Measurements from ENCODE around the gene ACTR8.

The ACTR8 gene

DNA sequence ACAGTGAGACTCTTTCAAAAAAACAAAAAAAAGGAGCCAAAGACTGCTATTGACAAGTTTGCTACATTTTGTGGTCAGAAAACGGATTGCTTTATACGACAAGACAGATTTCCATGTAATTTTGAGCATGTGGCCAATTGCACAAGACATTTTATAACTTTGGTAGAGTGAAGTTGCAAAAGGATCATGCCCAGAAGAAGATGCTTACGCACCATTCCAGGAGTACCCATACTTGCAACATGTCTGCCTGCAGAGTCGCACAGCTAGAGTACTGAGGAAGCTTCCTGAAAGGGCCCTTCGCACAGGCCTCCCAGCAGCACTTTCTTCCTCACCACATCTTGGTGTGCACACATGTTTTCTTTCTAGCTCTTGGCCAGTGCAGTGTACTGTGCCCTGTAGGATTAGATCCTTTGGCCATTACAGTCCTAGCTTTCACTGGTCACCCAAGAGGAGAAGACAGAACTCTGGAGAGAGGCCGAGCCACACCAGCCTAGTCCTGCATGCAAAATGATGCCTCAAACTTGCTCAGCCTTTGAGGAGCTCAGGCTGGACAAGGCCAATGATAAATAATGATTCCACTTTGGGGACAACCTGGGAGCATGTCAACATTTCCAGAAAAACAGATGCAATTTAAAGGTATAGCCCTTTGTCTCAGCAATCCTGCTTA lies 47.4 kb downstream of the ACTR8 start:
- DNase-seq (ENCODE audit: low spot score): no peak

DNA sequence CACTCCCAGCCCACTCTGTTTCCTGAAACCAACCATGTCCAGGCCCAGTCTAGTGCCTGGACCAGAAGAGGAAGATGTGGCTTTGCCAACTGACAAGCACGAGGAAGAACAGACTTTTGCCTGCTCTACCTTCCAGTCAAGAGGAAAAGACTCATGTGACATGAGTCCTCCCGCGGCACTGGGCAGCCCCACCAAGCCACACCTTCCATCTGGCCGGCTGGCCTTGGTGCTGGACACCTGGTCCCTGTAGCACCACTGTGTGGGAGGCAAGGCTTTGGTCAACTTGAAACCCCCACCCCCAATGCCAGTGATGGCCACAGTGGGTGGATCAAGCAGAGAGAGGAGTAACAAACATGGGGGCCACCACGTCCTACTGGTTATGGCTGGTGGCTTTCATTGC lies 48.3 kb downstream of the ACTR8 start:
- DNase-seq (ENCODE audit: low spot score): no peak

DNA sequence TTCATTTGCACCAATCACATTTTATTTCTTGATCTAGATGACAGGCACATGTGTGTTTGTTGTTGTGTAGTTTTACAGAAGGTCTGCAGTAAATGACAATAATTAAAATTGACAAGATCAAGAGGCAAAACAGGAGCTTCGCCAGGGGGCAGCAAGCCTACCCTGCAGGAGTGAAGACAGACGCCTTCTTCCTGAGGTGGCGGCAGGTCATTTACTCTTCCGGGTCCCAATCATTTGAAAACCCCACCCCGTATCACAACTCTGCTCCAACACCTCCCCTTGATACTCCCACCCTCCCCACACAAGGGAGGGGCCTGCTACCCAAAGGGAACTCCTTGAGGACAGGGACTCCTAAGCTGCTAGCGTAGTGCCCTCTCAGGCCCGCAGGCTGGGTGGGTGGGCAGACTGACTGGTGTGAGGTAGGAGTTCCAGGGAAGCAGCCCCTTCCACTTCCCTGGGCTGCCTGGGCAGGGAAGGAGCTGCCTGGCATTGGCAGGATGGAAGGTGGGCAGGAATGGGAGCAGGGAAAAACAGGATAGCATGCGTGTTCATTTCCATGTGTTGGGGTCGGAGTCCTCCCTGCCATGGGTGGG lies 48.8 kb downstream of the ACTR8 start:
- no peak for DNase-seq (ENCODE audit: low spot score)

DNA sequence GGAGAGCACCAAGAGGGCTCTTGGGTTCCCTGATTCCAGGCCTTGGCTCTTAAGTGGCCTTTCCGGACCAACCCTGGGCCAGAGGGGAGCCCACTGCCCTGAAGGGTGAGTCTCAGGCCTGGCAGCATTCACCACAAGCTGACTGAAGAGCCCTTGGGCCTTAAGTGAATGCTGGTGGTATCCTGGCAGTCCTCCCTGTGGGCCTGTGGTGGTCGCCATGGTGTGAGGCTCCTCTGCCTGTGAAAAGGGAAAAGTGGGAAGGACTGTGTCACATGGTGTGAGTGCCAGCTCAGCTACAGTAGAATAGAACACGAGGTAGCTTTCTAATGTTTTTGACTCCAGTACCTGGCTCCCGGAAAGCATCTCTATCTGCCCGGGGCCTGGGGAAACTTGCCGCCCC lies 51.0 kb downstream of the ACTR8 start:
- no peak for DNase-seq (ENCODE audit: low spot score)

DNA sequence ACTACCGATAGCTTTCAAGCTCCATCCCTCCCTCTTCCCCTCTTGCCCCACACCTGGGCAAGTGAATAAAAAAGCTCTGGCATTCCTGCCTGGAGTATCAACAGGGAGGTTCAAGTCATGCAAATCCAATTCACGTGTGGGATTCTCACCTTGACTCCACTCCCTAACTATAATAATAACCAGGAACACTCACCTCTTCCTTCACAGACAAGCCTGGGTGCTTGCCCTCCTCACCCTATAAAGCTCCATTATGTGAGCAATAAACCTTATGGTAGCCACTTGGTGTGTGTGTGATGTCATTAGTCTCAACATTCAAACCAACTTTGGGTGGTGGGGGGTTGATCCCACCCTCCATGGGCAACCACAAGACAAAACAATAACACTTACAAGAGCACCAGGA lies 52.3 kb downstream of the ACTR8 start:
- no peak for DNase-seq (ENCODE audit: low spot score)

DNA sequence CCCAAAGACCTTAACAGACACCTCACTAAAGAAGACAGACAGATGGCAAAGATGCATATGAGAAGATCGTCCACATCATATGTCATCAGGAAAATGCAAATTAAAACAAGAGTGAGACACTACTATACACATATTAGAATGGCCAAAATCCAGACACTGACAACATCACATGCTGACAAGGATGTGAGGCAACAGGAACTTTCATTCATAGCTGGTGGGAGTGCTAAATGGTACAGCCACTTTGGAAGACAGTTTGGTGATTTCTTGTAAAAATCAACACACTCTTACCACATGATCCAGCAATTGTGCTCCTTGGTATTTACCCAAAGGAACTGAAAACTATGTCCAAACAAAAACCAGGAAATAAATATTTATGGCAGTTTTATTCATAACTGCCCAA lies 53.4 kb downstream of the ACTR8 start:
- no peak for DNase-seq (ENCODE audit: low spot score)

DNA sequence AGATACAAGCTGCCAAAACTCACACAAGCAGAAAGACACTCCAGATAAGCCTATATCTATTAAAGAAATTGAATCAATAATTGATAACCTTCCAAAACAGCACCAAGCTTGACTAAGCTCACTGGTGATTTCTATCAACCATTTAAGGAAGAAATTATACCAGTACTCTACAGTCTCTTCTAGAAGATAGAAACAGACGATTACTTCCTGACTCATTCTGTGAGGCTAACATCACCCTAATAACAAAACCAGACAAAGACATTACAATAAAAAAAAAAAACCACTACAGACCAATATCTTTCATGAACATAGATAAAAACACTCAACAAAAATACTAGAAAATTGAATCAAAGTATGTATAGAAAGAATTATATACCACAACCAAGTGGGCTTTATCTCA lies 55.9 kb downstream of the ACTR8 start:
- no peak for DNase-seq (ENCODE audit: low spot score)

DNA sequence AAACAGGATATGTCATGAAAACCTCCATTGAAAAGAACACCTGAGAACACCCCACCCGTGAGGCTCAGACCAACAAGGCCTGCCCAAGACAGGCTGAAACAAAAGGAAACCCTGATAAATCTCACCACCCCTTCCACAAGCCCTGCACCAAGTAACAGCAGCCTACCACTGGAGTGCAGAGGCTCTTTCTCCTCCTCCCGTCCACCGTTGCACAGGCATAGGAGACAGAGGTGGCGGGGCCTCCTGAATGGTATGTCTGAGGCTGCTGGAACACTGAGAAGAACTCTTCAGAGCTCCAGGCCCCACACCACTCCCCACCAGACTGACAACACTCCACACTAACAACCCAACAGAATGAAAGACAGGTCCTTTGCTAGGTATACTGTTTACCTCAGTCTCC lies 57.2 kb downstream of the ACTR8 start:
- DNase-seq (ENCODE audit: low spot score): no peak

DNA sequence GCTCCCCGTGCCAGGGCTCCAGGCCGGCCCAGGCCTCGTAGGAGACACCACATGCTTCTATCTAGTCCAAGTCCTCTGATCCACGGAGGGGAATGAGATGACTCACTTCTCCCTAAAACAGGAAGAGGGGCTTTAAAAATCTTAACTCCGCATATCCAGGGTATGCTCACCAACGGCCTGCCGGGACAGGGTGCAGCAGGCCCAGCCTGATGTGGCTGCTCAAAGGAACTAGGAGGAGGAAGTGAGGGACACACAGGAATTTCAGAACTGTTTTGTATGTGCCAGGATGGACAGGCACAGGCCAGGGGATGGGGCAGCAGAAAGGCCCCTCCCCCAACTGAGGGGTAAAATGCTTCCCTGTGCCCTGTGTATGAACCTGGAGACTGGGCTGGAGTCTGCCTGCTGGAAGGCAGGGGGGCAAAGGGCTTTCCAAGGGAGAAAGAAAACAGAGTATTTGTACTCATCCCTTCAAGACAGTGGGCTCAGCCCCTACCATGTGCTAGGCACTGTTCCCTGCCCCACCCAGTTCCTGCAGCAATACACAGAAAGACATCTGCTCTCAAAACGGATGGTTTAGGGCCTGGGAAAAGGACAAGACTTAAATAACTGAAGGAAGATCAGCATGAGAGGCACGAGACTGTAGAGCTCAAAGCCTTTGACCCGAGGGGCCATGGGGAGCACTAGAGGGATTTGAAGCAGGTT lies 57.8 kb downstream of the ACTR8 start:
- DNase-seq (ENCODE audit: low spot score): no peak

DNA sequence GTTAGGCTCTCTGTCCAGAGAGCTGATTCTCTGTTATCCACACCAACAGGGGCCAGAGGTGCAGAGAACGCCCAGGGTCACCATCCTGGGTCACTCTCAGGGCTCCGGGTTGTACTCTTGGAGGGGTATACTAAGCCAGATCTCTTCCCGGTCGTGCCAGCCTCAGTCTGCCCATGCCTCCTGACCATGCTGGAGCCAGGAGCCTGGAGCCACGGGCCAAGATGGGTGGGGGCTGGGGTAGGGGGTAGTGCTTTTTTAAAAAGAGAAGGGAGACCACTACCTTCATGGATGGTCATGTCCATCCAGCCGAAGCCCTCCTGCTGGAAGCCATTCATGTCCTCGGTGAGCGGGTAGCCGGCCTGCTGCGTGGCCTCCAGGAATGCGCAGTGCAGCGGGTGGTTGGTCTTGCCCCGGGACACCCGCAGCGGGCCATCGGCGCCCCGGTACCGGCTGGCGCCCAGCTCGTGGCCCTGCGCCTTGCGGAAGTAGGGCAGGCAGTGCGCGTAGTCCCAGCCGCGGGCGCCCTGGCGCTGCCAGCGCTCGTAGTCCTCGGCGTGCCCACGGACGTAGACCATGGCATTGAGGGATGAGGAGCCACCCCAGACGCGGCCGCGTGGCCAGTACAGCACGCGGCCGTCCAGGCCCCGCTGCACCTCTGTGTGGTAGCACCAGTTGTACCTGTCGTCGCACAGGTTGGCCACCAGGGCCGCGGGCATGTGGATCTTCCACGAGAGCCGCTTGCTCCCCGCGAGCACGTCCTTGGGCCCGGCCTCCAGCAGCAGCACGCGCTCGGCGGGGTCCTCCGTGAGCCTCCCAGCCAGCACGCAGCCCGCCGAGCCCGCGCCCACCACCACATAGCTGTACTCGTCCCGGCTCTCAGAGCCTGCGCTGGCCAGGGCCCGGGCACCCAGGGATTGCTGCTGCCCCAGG lies 58.7 kb downstream of the ACTR8 start:
- peak; percentile 55 for DNase-seq (ENCODE audit: low spot score)

DNA sequence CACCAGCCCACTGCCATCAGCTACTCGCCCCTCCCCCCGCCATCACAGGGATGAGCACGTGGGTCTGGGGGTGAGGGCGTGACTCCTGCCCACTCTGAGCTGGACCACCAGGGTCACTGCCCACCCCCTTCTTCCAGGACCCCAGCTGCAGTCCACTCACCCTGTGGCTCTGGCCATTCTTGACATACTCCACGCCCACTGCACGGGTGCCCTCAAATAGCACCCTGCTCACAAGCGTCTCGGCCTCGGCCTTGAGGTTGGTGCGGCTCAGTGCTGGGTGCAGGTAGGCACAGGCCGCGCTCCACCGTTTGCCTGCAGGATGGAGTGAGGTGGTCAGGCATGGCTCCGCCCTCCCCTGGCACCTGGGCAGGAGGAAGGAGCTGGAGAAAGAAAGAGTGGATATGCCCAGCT lies 59.6 kb downstream of the ACTR8 start:
- no peak for DNase-seq (ENCODE audit: low spot score)

DNA sequence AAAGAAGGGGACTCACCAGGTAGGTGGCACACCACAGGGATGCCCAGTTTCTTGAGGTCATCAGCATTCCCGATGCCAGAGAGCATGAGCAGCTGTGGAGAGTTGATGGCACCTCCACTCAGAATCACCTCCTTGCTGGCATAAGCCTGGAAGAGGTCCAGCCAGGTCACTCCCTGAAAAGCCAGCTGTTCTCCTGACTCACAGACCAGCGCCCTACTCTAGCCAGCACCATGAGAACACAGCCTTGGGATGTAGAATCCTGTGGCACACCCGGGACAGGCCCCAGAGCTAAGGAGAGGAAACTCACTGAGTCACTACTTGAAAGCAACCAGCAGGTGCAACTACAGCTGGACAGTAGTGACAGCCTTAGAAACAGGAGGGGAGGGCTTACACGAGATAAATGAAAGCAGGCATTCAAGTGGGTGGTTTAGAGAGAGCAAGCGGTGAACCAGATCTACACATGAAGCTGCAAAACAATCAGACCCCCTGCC lies 60.3 kb downstream of the ACTR8 start:
- DNase-seq (ENCODE audit: low spot score): no peak

DNA sequence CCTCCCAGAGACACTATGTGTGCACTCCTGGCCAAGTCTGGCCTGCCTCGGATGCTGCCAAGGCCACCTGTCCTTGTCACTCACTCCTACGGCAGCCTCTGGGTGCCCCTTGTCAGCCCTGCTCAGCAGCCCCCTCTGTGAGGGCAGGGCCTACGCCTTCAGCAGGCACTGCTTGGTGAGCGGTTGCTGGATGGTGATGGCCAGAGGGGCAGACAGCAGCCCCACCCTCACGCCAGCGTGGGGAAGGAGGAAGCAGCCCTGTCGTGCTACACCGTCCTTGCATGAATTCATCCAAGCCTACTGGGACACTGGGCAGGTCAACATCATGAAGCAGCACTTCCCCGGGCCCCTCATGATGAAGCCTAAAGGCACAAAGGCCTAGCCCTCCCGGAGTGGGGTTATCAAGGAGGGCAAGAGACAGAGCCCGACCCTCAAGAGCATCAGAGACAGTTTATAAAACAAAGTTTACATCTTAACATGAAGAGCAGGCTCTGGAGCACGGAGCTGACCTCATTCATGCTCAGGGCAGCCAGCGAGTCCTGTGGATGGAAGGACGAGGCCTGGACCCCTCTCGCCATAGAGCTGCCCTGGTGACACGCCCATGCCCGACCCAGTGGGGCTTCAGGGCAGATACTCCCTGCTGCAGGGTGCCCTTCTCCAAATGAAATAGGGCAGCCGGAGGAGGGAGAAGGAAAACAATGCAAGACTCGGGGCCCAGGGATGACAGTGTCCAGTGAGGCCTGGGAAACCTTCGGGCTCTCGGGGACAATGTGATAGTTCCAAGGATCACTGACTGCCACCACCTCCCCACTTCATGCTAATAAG lies 61.0 kb downstream of the ACTR8 start:
- DNase-seq (ENCODE audit: low spot score): no peak

DNA sequence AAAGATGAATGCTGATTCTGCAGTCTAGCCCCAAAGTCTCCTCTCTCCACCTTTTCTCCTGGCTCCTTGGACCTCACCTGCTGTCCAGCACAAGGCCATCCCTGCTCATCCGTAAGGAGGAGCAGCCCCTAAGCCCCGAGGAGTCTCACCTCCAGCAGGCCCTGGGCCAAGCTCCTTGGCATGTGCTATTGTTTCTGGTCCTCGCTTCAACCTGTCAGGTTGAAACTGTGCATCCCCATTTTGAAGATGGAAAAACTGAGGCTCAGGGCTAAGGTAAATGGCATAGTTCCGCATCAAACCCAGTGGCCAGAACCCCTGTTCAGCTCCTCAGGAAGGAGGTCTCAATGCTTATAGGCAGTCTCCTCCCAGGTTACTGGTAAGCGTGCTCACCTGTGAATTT lies 61.9 kb downstream of the ACTR8 start:
- no peak for DNase-seq (ENCODE audit: low spot score)

DNA sequence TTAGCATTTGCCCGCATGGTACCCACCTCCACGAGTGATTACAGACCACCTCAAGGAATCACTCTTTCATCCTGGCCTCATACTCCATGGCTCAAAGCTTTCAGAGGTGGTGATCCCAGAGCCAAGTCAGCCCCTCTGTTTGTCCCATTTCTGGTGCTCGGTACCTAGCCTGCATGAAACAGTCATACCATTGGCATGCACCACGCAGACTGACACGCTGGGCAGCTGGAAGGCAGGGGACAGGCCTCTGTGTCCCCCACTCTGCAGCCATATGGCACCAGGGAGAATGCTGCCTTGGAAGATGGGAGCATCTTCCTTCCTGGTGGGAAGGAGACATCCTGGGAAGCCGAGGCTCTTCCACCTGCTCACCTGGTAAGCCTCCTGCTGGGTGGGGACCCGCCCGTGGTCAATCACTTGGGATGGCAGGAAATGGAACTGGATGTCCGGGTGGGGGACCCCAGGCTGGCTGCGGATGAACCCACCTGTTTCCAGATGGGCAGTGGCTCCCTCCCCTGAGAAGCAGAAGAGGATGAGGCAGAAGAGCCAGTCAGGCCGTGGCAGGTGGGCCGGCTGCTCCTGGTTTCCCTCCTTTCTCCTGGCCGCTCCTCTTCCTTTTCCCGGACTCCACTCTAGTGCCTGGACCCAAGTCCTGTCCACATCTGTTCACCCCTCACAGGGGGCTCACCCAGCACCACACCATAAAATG lies 62.6 kb downstream of the ACTR8 start:
- DNase-seq (ENCODE audit: low spot score): no peak

DNA sequence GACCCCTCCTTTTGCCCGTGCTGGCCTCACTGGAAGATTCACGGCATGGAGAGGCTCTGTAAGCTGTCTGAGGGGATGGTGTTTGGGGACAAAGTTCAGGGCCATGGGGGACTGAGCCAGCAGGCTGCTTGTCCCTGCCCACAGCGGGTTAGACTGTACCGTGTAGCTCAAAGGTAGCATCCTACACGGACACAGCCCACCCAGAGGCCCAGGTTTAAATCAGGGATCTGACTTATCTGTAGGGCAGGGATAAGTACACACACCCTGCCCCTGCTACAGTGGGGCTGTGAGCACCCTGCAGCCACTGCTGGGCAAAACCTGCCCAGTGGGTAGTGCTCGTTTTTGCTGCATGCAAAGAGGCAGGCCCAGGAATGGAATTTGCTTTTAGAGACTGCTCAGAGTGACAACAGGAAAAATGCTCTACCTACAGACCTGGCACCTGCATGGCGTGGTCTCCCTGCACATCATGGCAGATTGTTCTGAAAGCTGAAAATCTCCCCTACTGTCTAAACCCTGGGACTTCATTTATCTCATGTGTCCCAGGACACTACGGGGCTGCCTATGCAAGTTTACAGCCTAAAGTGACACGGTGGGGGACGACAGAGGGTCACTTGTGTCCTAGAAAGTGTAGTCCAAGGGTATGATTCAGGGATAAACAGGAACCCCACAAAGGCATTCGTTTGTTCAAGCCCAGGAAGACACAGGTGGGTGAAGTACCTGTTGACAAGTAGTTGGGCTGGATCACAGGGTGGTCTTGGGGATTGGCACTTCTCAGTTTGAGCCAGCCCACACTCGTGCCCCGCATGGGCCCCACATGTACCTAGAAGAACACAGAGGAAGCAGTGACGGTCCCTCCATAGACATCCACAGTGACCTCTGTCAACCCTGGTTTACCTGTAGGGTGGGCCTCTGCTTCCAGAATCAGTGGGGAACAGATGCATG lies 63.5 kb downstream of the ACTR8 start:
- no peak for DNase-seq (ENCODE audit: low spot score)

DNA sequence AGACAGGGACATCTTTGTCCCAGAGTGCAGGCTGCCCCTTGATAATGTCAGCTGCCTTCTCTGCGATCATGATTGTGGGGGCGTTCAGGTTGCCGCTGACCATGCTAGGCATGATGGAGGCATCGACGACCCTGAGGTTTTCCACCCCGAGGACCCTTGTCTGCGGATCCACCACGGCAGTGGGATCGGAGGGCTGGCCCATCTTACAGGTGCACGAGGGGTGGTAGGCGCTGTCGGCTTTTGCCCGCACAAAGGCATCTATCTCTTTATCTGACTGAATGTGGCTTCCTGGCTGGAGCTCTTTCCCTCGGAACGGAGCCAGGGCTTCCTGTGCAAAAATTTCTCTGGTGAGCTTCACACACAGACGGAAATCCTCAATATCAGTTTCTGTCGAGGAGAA lies 64.1 kb downstream of the ACTR8 start:
- no peak for DNase-seq (ENCODE audit: low spot score)

DNA sequence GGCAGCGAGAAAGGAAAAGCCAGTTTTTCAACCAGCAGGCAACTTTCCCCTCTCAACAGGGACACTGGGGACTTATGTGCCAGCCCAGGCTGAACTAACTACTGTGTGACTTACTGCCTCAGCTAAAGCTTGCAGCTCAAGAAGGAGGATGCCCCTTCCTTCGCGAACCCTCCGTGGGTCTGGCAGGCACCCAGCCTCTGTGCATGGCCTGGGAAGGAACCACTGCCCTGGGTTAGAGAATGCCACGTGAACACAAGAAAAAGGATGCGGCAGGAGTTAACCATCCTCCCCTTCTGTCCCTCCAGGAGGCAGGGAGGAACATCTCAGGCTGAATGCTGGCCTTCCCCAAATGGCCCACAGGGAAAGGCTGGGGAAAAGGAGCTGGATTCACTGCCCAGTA lies 64.7 kb downstream of the ACTR8 start:
- no peak for DNase-seq (ENCODE audit: low spot score)
